ENCODE results near the gene PDLIM1. TPM values are rescaled to one million over a fixed set of nuclear protein-coding genes. Genes with fewer than 3 reads are reported as not detected.

The PDLIM1 gene
- 10 to 100 TPM; 31.4 to 81.8 (median 76.3) TPM for polyA plus RNA-seq (ENCODE audit: insufficient read length in 4 of 4)

- DNase-seq (ENCODE audit: low read depth in 4 of 4, low spot score in 3 of 4): no peak
These were observed at the start of gene PDLIM1 for GRCh38 chr10:95290461-95291364. PDLIM1 (minus strand) TSS chr10:95291003; CDS start chr10:95290915, 88 bp downstream.

DNA sequence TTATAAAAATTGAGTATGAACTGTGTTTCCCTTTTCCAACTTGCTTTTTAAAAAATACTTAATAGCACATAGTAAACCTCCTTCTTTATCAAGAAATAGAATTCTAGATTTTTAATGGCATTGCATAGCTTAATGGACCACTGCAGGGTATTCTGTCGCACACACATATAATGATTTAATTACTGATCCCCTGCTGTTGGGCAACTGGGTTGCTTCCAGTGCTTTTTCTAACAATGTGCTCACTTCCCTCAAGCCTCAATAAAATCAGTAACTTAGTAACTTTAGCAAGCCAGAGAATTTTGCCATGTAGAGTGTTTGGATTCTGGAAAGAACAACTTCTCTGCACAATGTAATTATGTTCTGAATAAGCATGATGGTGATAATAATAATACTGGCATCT, 49.1 kb upstream of the PDLIM1 start:
- DNase-seq (ENCODE audit: low read depth in 4 of 4, low spot score in 3 of 4): no peak

- DNase-seq (ENCODE audit: low read depth in 4 of 4, low spot score in 3 of 4): no peak
These were observed 46.8 kb upstream of the PDLIM1 start for GRCh38 chr10:95337423-95338160.

- DNase-seq (ENCODE audit: low read depth in 4 of 4, low spot score in 3 of 4): no peak
These were observed 45.9 kb upstream of the PDLIM1 start for GRCh38 chr10:95336702-95337101.

DNA sequence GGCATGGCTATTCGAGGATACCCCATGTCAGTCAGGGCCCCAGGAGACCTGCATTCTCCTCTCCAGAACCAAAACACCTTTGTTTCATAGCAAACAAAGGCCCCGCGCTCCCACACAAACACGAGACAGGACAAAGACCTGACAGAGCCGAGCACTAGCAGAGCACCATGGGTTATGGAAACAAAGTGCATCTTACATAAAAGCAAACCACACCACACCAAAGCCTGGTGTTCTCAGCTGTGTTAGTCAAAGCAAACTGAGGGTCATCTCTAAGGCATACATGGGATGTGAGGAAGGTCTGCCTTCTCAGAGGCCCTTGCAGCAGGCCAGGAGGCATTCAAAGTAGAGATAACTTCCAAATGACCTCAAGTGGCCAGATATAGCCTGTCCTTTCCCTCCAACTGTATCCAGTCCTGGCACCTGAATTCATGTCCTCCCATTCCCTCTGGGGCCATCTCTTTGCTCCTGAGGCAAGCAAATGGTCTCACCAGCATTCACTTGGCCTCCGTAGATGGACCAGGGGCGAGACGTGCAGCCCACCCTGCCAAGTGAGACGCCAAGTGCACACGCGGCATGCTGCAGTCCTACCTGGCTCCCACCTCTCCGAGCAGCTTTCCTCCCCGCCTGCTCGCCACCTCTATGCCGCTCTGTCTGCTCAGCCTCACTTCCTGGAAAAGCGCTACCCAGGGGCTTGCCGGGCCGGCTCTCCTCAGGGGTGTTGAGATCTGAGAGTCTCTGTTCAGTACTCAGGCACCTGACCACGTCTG, 45.3 kb upstream of the PDLIM1 start:
- DNase-seq (ENCODE audit: low read depth in 4 of 4, low spot score in 3 of 4): no peak

DNA sequence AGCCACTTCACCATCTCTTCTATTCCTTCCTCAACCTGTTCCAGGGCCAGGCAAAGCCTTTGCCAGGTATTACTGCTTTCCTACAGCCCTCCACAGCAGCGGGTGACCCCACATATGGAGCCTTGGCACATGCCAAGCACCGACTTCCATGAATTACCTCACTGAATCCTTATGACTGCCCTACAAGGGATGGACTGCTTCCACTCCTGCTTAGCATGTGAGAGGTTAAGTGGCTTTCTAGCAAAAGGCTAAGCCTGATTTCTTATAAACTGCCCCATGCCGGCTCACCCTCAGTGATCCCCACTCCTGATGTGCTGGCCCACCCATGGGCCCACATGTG, 44.0 kb upstream of the PDLIM1 start:
- no peak for DNase-seq (ENCODE audit: low read depth in 4 of 4, low spot score in 3 of 4)

- no peak for DNase-seq (ENCODE audit: low read depth in 4 of 4, low spot score in 3 of 4)
These were observed 43.4 kb upstream of the PDLIM1 start for GRCh38 chr10:95333997-95334804.

- DNase-seq (ENCODE audit: low read depth in 4 of 4, low spot score in 3 of 4): no peak
These were observed 42.0 kb upstream of the PDLIM1 start for GRCh38 chr10:95332666-95333249.

DNA sequence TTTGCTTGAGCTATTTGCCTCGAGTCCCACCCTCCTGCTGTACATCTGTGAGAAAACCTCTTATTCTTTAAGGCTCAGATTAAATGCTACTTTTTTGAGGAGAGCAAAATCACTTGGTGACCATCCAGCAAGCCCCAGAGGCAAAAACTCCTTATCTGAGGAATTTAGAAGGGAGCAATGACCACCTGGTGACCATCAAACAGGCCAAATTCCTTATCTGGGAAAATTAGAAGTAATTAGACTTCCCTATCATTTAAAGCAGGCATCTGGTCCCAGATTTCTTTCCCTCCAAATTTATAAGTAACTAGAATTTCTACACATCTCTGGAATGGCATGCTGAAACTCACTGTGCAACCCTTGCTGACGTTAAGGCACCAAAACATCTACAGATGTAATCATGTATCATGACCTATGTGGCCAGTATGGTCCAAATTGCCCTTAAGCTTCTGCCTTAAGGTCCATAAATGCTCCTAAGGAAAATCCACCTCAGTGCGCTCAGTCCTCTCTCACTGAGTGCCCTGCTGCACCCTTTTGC, 40.9 kb upstream of the PDLIM1 start:
- DNase-seq (ENCODE audit: low read depth in 4 of 4, low spot score in 3 of 4): no peak

GRCh38 chr10:95330966-95331453, 40.2 kb upstream of the PDLIM1 start:
- no peak for DNase-seq (ENCODE audit: low read depth in 4 of 4, low spot score in 3 of 4)

GRCh38 chr10:95329296-95329695, 38.5 kb upstream of the PDLIM1 start:
- no peak for DNase-seq (ENCODE audit: low read depth in 4 of 4, low spot score in 3 of 4)

- no peak for DNase-seq (ENCODE audit: low read depth in 4 of 4, low spot score in 3 of 4)
These were observed 37.2 kb upstream of the PDLIM1 start for GRCh38 chr10:95328013-95328412.

DNA sequence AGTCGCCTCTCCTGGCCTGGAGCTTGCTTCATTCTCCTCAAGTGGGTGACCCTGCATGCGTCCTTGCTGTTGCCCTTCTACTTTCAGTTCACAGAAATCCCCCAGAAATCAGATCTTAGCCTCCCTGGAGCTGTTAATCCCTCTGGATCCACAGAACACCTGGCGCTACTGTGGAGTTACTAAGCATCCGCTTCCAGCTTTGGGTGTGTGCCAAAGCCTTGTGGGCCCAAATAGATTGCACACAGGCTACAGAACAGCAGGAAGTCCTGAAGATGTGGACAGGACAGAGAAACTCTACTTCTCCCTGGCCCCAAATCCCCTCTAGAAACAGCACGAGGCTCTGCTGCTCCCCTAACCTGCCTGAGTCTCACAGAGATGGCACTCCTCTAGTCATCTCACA, 36.6 kb upstream of the PDLIM1 start:
- DNase-seq (ENCODE audit: low read depth in 4 of 4, low spot score in 3 of 4): no peak

- no peak for DNase-seq (ENCODE audit: low read depth in 4 of 4, low spot score in 3 of 4)
These were observed 35.6 kb upstream of the PDLIM1 start for GRCh38 chr10:95326396-95326795.

GRCh38 chr10:95325863-95326262, 35.1 kb upstream of the PDLIM1 start:
- no peak for DNase-seq (ENCODE audit: low read depth in 4 of 4, low spot score in 3 of 4)

DNA sequence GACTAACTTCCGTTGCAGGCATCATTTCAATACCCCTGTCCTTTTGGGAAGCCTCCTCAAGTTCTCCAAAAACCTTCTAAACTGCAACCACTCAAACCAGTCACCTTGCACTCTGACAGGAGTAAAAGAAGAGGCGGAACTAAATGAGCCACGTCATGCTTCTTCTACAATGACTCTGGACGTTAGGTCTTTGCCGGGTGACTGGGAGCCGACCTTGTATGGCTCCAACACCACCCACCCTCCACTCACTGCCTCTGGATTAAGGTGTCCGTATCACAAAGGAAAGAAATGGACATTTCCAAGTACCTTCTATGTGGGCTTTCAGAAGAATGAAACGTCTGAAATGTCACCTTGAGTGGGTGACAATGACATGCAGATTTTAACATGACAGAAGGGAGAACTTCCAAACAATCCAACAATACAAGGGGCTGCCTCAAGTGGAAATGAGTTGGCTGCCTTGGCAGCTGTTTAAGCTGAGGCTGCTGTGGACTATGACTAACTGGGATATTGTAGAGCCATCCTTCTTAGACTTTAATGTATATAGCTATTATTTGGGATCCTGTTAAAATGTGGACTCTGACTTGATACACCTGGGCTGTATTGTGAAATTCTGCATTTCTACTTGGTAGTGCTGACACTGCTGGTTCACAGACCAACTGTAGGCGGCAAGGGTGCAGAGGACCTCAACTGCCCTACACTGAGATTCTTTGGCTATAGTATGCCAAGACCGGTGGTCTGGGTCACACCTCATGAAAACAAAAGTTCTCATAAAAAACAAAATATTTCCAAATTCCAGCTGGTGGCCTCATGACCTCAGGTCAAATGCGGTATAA, 33.8 kb upstream of the PDLIM1 start:
- DNase-seq (ENCODE audit: low read depth in 4 of 4, low spot score in 3 of 4): no peak

GRCh38 chr10:95321554-95322301, 30.9 kb upstream of the PDLIM1 start:
- DNase-seq (ENCODE audit: low read depth in 4 of 4, low spot score in 3 of 4): no peak

DNA sequence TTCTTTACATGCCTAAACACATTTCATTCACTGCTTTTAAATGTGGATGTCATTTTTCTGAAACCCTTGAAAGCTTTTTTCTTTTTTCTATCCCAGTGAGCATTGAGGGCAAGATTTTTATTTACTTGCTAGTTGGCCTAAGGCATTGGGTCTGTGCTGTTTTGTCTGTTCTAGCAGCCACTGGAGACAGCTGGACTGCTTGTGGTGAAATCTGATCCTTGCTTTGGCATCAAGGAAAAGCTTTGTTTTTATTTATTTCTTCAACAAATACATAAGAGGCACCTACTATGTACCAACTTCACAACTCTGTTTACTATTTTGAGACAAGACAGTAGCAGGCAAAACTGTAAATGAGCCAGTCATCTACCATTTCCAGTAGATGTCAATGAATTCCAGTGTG, 28.4 kb upstream of the PDLIM1 start:
- no peak for DNase-seq (ENCODE audit: low read depth in 4 of 4, low spot score in 3 of 4)
